Nephron progenitor cell (in vitro differentiated cells): ENCODE results near the gene TRAF5.
"Not testable (repeated sequence)": the region's sequence is repeated elsewhere in the genome, so short reads cannot be mapped to it uniquely, and the experiment has no call there.

ENCODE experiments used
- DNase-seq: peaks from one replicate; pipeline ENCODE4 v3.0.0; 2021
- H3K27ac Mint-ChIP-seq: 2 replicates; pipeline ENCODE4 v1.8.0; 2021; ENCODE audit warnings: mild to moderate bottlenecking, moderate library complexity, mixed read lengths
- H3K27me3 Mint-ChIP-seq: 2 replicates; pipeline ENCODE4 v1.8.0; 2021; ENCODE audit warnings: mild to moderate bottlenecking, low read depth, mixed read lengths; ENCODE audit not compliant: poor library complexity
- H3K36me3 Mint-ChIP-seq: 2 replicates; pipeline ENCODE4 v1.8.0; 2021; ENCODE audit warnings: low read depth, mixed read lengths
- H3K4me1 Mint-ChIP-seq: 2 replicates; pipeline ENCODE4 v1.8.0; 2021; ENCODE audit warnings: mixed read lengths
- H3K4me3 Mint-ChIP-seq: 2 replicates; pipeline ENCODE4 v1.8.0; 2021; ENCODE audit warnings: mild to moderate bottlenecking, moderate library complexity, mixed read lengths
- H3K9me3 Mint-ChIP-seq: 2 replicates; pipeline ENCODE4 v1.8.0; 2021; ENCODE audit warnings: mild to moderate bottlenecking, moderate library complexity, mixed read lengths
- CTCF ChIP-seq: fragments of 200-600 bp; sonication (generic); IDR thresholded peaks from 2 replicates; pipeline ENCODE4 v1.5.0; 2021; ENCODE audit warnings: antibody characterized with exemption

Gene TRAF5

GRCh38 chr1:211411639-211412038, 85.0 kb downstream of the TRAF5 start:
- TF ChIP-seq CTCF, result no peak
- Mint-ChIP-seq H3K27me3 (peaks cover 14% of the 10 kb centered on the region), H3K4me3 (no peak overlapping the region), H3K36me3 (peaks cover 79% of the 10 kb centered on the region), H3K4me1 (no peaks in the 10 kb centered on the region), H3K9me3 (peaks cover 77% of the 10 kb centered on the region), H3K27ac (no peak overlapping the region)
- no peak for DNase-seq

- Mint-ChIP-seq H3K27ac (peak overlapping the region; percentile 8), H3K4me3 (peak overlapping the region; percentile 80), H3K9me3 (peaks cover 60% of the 10 kb centered on the region), H3K4me1 (peaks cover 19% of the 10 kb centered on the region), H3K27me3 (peaks cover 14% of the 10 kb centered on the region), H3K36me3 (peaks cover 57% of the 10 kb centered on the region)
- TF ChIP-seq CTCF, result no peak
- no peak for DNase-seq
Measured at GRCh38 chr1:211415700-211416099, 89.1 kb downstream of the TRAF5 start.

GRCh38 chr1:211416246-211416627, 89.6 kb downstream of the TRAF5 start:
- H3K27ac Mint-ChIP-seq, result peak overlapping the region; percentile 8
- peak overlapping the region; percentile 80 for H3K4me3 Mint-ChIP-seq
- H3K4me1 Mint-ChIP-seq, result peaks cover 22% of the 10 kb centered on the region
- H3K9me3 Mint-ChIP-seq, result peaks cover 58% of the 10 kb centered on the region
- H3K27me3 Mint-ChIP-seq, result peaks cover 14% of the 10 kb centered on the region
- peaks cover 55% of the 10 kb centered on the region for H3K36me3 Mint-ChIP-seq
- DNase-seq, result peak; percentile 47

- not testable (repeated sequence) for H3K27ac Mint-ChIP-seq
- H3K4me3 Mint-ChIP-seq, result peak overlapping the region; percentile 70
- peaks cover 49% of the 10 kb centered on the region for H3K36me3 Mint-ChIP-seq
- H3K4me1 Mint-ChIP-seq, result peaks cover 27% of the 10 kb centered on the region
- H3K9me3 Mint-ChIP-seq, result peaks cover 54% of the 10 kb centered on the region
- peak; percentile 60 for DNase-seq
- H3K27me3 Mint-ChIP-seq, result peaks cover 14% of the 10 kb centered on the region
Measured at GRCh38 chr1:211416628-211417323, 90.1 kb downstream of the TRAF5 start.

DNA sequence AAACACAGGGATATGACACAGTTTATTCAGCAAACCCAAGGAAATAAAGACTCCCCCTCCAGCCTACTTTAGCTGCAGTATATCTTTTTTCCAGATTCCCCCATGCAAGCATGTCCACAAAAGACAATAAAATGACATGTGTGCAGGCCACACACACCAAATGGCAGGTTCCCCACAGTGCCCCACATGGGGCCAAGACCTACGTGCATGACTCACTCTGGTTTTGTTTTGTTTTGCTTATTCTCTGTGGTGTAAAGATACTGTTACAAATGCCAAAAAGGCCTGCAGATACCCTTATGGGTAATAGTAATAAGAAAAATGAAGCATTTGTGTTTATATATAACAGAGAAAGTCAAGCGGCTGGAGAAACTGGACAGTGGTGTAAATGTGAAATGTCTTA, 93.8 kb downstream of the TRAF5 start:
- DNase-seq, result no peak
- peaks cover 27% of the 10 kb centered on the region for H3K36me3 Mint-ChIP-seq
- no peak overlapping the region for H3K4me3 Mint-ChIP-seq
- H3K27me3 Mint-ChIP-seq, result peaks cover 6% of the 10 kb centered on the region
- peak overlapping the region; percentile 64 for H3K27ac Mint-ChIP-seq
- TF ChIP-seq CTCF, result no peak
- peaks cover 37% of the 10 kb centered on the region for H3K4me1 Mint-ChIP-seq
- peaks cover 29% of the 10 kb centered on the region for H3K9me3 Mint-ChIP-seq

GRCh38 chr1:211420845-211421454, 94.3 kb downstream of the TRAF5 start:
- peaks cover 37% of the 10 kb centered on the region for H3K4me1 Mint-ChIP-seq
- no peak overlapping the region for H3K4me3 Mint-ChIP-seq
- DNase-seq, result no peak
- H3K27ac Mint-ChIP-seq, result peak overlapping the region; percentile 64
- H3K27me3 Mint-ChIP-seq, result peaks cover under 1% of the 10 kb centered on the region
- peaks cover 23% of the 10 kb centered on the region for H3K9me3 Mint-ChIP-seq
- H3K36me3 Mint-ChIP-seq, result peaks cover 21% of the 10 kb centered on the region
- TF ChIP-seq CTCF, result no peak

DNA sequence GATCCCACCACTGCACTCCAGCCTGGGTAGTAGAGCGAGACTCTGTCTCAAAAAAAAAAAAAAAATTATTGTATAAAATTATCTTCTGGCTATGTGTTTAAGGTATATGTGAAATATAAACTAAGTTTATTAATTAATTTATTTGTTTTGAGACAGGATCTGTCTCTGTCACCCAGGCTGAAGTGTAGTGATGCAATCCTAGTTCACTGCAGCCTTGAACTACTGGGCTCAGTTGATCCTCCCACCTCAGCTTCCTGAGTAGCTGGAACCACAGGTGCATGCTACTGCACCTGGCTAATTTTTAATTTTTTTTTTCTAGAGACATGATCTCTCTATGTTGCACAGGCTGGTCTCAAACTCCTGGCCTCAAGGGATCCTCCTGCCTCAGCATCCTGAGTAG, 97.4 kb downstream of the TRAF5 start:
- DNase-seq, result no peak
- Mint-ChIP-seq H3K4me3 (no peak overlapping the region), H3K27ac (no peak overlapping the region), H3K27me3 (no peaks in the 10 kb centered on the region), H3K4me1 (peaks cover 32% of the 10 kb centered on the region), H3K36me3 (peaks cover 4% of the 10 kb centered on the region), H3K9me3 (no peaks in the 10 kb centered on the region)
- TF ChIP-seq CTCF, result no peak
